NCI-H1436 (cell line): Measurements from ENCODE around the gene IL17D.
"Not testable (repeated sequence)": the region's sequence is repeated elsewhere in the genome, so short reads cannot be mapped to it uniquely, and the experiment has no call there.

ENCODE experiments used
- DNase-seq: peaks from one replicate; lab custom pipeline; 2025; lab: John Stamatoyannopoulos, UW

IL17D gene

DNA sequence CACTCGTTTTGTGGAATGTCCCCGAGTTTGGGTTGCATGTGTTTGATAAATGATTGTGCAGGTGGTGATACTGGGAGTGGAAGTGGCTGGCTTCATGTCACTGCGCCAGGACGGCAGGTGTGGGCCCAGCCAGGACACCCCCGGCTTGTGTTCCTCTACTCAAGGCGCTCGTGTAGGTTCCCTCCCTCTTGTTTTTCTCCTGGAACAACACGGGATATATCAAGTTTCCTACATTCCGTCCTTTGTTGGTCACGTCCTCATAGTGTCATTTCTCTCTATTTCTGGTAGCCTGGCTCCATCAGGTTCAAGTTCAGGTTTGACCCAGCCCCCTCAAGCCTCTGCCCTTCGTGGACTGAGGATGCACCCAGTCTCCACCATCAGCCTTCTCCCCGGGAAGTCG is 16.3 kb downstream of the IL17D start:
- DNase-seq: no peak

DNA sequence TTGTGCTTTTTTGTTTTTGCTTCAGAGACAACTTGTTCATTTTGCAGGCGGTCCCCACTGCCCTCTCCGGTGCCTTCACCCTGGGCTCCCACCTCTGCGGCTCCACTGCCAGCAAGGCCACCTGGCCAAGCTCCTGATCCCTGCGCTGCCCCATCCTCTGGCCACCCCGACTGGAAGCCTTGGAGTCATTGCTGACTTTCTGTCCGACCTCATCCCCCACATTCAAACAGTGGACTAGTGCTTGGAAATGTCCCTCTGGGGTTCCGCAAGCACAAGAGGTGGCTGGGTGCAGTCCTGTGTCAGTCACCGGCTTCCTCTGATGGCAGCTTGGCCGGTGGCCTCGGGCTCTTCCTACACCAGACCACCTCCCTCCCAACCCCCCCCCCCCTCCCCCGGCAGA is 17.0 kb downstream of the IL17D start:
- DNase-seq: no peak

DNA sequence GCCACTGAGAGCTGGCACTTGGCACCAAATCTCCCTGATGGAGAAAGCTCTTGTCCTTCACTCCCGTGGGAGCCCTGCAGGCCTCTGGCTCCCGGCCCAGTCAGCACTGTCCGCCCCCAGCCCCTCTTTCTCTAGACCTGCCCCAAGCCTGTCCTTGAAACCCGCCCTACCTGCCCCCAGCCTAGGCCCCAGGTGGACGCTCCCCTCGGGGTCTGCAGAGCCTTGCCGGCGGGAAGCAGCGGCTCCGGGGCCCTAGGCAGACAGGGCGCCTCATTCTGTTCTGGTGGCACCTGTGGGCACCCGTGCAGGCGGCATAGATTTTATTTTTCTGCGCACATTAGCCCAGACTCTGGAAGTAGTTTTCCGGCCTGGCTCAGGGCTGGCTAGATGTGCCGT is 17.6 kb downstream of the IL17D start:
- no peak for DNase-seq

DNA sequence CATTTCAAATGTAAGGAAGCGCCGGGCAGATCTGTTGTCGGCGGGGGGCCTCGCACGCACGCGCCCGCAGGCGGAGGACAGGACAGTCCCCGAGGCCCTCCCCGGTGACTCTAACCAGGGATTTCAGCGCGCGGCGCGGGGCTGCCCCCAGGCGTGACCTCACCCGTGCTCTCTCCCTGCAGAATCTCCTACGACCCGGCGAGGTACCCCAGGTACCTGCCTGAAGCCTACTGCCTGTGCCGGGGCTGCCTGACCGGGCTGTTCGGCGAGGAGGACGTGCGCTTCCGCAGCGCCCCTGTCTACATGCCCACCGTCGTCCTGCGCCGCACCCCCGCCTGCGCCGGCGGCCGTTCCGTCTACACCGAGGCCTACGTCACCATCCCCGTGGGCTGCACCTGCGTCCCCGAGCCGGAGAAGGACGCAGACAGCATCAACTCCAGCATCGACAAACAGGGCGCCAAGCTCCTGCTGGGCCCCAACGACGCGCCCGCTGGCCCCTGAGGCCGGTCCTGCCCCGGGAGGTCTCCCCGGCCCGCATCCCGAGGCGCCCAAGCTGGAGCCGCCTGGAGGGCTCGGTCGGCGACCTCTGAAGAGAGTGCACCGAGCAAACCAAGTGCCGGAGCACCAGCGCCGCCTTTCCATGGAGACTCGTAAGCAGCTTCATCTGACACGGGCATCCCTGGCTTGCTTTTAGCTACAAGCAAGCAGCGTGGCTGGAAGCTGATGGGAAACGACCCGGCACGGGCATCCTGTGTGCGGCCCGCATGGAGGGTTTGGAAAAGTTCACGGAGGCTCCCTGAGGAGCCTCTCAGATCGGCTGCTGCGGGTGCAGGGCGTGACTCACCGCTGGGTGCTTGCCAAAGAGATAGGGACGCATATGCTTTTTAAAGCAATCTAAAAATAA is 18.2 kb downstream of the IL17D start:
- DNase-seq: peak; percentile 14

DNA sequence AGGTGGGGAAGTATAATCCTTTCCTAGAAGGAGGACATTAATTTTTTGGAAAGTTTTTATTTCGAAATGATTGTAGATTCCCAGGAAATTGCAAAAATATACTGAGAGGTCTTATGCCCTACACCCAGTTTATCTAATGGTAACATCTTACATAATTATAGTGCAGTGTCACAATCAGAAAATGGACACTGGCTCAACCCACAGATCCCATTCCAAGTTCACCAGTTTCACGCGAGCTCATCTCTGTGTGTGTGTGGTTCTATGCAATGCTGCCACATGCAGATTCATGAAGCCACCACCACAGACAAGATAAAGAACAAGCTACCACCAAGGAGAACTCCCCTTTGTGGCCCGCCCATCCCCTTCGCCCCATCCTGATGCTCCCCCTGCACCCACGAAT is 24.4 kb downstream of the IL17D start:
- DNase-seq: no peak

DNA sequence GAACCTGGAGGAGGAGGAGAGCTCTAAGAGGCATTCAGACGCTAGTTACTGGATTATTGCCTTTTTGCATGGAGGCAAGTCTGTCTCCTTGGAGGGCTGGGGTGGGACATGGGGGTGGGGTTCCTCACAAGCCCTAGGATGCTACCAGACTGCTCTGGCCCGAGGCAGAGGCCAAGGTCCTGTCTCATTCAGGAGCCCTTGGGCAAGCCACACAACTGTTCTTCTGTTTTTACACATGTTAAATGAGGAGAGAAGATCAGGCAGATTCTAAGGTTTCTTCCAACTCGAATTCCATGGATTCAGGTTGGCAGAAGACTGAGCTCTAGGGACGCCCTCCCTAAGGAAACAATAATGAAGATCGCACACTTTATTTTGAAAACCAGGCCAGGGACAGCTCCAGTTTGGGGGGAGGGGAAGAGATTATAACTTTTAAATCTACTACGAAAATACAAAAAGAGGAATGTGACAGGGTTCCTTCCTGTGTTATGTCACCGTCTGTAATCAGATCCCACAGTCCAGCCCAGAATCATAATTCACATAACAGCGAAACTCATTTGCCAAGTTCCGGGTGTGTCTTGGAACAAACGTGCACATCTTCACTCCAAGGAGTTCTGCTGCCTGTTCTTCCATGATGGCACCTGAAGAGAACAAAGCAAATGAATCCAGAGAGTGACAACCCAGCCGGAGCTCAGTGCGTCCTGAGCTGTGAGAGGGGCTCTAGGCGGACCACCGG is 25.2 kb downstream of the IL17D start:
- DNase-seq: no peak

DNA sequence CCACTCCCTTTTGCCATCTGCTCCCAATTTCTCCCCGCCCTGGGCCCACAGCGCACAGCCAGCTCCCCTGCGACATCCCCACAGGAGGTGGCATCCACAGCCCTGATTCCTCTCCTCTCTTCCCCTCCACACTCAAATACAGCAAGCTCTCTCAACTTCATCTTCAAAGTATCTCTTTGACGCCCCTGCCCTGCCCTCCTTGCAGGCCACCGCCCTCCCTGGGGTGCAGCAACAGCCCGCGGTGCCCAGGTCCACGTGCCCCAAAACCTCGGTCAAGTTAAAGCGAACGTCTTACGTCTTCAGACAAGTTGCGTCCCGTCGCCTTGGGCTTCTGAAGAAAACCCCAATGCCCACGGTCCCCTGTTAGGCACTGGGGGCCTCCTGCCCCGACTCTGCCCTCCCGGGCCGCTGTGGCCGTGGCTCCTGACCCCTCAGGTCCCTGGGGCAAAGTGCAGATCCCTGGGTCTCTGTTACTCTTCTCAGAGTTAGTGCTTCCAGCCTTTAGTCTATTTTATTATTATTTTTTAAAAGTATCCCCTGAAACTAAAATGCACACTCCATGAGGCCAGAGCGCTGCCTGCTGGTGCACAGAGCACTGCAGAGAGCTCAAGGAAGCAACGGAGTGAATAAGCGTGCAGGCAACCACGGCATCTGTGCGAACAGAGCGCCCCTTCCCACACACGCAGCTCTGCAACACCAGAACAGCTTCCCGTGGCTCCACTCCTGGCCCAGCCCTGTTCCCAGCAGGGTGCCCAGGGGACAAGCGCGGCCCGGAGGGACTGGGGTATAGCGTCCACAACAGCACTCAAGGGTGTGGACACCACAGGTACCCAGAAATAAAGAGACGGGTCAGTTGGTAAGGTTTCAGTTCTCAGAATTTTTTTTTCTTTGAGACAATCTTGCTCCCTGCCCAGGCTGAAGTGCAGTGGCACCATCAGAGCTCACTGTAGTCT is 26.4 kb downstream of the IL17D start:
- no peak for DNase-seq

DNA sequence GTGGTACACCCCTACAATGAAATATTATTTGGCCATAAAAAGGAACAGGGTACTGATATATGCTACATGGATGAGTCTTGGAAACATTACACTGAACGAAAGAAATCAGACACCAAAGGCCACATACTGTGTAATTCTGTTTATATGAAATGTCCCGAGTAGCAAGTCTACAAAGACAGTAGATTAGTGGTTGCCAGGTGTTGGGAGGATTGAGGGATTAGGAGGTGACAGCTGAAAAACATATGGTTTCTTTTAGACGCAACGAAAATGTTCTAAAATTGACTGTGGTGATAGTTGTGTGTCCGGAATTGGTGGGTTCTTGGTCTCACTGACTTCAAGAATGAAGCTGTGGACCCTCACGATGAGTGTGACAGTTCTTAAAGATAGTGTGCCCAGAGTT is 35.1 kb downstream of the IL17D start:
- DNase-seq: no peak

DNA sequence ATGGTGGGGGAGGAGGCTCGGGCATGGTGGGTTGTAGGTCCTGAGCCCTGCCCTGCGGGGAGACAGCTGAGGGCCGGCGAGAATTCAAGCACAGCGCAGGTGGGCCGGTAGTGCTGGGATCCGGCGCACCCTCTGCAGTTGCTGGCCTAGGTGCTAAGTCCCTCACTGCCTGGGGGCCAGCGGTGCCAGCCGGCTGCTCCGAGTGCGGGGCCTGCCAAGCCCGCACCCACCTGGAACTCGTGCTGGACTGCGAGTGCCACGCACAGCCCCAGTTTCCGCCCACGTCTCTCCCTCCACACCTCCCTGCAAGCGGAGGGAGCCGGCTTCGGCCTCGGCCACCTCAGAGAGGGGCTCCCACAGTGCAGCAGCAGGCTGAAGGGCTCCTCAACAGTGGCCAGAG is 36.5 kb downstream of the IL17D start:
- no peak for DNase-seq

DNA sequence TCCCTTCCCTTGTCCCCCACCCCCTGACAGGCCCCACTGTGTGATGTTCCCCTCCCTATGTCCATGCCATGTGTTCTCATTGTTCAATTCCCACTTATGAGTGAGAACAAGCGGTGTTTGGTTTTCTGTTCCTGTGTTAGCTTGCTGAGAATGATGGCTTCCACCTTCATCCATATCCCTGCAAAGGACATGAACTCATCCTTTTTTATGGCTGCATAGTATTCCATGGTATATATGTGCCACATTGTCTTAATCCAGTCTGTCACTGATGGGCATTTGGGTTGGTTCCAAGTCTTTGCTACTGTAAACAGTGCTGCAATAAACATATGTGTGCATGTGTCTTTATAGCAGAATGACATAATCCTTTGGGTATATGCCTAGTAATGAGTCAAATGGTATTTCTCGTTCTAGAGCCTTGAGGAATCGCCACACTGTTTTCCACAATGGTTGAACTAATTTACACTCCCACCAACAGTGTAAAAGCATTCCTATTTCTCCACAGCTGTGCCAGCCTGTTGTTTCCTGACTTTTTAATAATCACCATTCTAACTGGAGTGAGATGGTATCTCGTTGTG is 40.4 kb downstream of the IL17D start:
- DNase-seq: not testable (repeated sequence)

DNA sequence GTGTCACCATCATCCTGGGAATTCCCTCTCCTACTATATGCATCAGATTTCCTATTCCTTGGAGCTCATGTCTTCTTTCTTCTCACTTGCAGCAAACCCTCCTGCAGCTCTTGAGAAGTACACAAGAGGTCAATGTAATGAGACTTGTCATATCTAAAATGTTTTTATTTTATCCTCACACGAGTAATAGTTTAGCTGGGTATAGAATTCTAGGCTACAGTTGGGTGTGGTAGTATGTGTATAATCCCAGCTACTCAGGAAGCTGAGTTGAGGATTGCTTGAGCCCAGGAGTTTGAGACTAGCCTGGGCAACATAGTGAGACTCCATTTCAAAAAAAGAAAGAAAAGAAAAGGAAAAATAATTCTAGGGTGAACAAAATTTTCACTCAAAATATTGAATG is 45.9 kb downstream of the IL17D start:
- DNase-seq: no peak

DNA sequence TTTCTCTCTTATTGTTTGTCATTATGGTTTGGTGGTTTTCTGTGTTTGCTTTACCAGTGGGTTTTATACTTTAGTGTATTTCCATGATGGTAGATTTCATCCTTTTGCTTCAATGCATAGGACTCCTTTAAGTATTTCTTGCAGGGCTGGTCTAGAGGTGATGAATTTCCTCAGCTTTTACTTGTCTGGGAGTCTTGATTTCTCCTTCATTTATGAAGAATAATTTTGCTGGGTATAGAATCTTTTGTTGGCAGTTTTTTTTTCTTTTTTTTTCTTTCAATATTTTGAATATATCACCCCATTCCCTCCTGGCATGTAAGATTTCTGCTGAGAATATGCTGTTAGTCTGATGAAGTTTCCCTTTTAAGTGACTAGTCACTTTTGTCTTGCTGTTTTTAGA is 50.5 kb downstream of the IL17D start:
- DNase-seq: no peak

DNA sequence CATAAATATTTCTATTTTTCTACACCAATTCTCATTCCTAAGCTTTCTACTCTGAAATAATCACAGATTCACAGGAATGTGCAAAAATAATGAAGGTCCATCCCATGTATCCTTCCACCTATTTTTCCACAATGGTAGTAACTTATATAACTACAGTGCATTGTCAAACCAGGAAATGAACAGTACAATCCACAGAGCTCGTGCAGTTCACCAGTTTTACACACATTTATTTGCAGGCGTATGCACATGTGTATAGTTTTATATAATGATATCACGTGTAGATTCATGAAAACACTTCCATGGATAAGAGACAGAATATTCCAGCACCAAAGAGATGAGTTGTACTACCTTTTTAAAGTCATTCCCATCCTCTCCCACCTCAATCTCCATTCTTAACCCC is 57.4 kb downstream of the IL17D start:
- no peak for DNase-seq

DNA sequence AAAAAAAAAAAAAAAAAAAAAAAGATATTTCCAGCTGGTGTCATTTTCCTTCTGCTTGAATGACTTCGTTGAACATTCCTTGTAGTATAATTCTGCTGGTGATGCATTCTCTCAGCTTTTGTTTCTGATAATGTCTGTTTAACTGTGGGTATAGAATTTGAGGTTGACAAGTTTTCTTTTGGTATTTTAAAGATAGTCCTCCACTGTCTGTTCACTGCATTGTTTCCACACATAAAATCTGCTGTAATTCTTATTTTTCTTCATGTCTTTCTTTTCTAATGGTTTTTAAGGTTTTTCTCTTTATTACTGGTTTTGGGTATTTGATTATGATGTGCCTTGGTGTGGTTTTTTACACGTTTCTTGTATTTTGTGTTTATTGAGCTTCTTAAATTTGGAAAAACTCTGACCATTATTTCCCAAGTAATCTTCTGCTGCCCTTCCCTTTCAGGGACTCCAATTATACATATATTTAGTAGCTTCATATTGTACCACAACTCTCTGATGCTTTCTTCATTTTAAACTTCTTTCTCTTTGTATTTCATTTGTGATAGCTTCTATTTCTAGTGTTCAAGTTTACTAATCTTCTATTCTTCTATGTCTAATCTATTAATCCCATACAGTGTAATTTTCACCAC is 63.9 kb downstream of the IL17D start:
- DNase-seq: no peak

DNA sequence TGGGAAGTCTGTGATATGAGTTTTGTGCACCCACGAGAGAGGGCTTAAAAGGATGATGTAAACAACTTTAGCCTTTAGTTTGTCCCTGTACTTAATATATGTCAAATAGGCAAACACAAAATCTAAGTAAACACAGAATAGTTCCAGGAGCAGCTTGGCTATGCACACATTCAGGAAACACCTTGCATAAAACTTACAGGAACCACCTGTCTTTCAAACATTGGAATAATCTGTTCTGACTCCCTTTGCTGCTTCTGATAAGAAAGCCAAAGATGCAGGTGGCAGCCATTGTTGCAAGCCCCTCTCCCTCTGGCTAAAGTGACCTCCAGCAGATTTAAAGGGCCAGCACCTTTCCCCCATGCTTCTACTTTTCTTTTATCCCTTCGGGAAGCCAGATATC is 65.6 kb downstream of the IL17D start:
- DNase-seq: no peak

DNA sequence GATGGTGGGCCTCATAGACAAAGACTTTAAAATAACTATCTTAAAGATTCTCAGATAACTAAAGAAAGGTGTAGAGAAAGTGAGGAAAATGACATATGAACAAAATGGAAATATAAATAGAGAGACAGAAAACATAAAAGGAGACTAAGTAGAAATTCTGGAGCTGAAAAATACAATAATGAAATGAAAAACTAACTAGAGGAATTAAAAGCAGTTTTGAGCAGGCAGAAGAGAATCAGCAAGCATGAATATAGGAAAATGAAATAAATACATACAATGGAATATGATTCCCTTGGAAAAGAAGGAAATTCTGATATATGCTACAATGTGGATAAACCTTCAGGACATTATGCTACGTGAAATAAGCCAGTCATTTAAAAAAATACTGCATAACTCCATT is 66.3 kb downstream of the IL17D start:
- DNase-seq: no peak
